GM12801 (cell line): Measurements from ENCODE around the gene SVEP1.

Experiments used
- CTCF ChIP-seq: IDR thresholded peaks from one replicate; pipeline ENCODE4 v1.5.1; 2011; ENCODE audit warnings: control low read depth; ENCODE audit not compliant: insufficient read length; ENCODE audit errors: extremely low read depth

SVEP1 gene

GRCh38 chr9:110555551-110556331, 23.8 kb downstream of the SVEP1 start:
- no peak for TF ChIP-seq CTCF

DNA sequence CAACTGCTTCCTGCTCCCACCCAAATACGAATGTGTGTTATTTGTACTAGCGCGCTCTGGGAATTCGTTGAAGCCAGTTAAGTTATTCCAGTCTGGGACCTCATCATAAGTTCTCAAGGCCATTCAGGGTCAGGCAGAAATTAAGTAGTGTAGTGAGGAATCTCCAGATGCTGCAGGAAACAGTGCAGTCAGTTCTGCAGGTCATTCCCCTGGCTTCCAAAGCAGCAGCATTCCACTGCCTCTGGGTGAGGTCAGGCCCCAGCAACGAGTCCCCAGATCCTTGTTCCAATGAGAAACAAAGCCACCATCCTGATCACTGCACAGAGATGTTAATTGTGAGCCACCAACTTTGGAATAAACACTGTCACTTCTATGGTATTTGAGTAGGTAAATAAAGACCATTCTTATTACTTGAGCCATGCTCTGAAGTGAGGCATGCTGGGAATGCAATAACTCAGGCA, 33.1 kb downstream of the SVEP1 start:
- TF ChIP-seq CTCF = no peak

DNA sequence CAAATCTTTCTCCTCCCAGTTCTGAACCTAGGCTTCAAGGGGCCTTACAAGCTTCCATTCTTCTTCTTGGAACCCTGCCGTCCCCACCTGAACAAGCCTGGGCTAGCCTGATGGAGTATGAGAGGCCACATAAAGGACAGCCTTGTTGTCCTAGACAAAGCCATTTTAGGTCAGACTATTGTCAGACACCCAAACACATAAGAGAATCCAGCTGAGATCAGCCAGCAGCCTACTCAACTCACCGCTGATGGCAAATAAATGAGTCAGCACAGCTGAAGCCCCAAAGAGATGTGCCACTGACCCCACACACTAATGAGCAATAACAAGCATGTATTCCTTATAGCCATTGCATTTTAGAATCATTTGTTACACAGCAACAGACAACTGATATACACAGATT, 33.8 kb downstream of the SVEP1 start:
- TF ChIP-seq CTCF = no peak

- TF ChIP-seq CTCF = no peak
These were observed 35.9 kb downstream of the SVEP1 start for GRCh38 chr9:110543631-110544051.

GRCh38 chr9:110541950-110542349, 37.6 kb downstream of the SVEP1 start:
- TF ChIP-seq CTCF = no peak

DNA sequence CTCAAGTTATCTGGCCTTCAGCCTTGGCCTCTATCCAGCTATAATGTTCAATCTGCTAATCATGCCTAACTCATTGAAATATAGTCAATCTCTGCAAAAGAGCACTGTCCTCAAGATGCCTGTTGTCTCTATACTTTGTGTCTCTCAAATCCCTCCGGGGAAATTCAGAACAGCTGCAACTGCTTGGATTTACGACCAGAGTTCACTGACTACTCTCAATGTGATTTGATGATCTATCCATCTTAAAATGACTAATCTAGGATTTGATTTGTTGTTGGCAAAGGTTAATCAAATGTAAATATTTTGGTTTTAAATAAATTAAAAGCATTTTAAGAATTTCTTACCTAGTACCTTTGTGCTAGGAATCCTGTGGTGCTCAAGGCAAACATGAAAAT, 40.9 kb downstream of the SVEP1 start:
- no peak for TF ChIP-seq CTCF

DNA sequence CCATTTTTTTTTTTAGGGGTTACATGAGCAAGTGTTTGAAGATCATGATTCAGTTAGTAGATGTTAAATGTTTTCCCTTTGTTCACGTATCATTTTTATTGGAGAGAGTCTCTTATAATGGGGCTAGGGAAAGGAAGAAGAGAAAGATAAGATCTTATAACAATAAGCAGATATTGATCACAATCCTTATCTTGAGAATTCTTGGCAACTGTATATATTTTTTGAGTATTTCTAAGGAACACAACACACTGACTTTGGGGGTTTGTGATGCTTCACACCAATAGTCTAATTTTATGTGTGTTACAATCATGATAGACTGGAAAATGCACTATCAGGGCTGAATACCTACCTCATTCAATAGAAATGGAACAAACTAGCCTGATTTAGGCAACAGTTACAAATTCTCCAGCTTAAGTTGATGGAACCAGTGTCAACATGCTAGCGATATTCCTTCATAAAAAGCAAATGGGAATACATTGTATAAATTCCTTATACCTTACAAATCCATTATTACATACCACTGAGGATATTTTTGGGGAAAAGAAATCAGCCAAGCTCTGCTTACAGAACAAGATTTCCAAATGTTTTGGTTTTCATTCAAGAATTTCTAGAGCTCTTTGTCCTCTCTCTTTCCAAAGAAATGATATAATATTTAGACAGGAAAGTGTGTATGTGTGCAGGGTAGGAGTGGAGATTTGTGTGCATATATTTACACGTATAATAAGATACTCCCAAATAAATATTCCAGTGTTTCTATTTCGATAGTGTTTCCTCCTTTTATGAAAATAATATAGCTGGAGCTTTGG, 41.5 kb downstream of the SVEP1 start:
- no peak for TF ChIP-seq CTCF
